ENCODE measurements around the gene HECW1. TPM values are rescaled to one million over a fixed set of nuclear protein-coding genes. Genes with fewer than 3 reads are reported as not detected.

The HECW1 gene
- total and polyA plus RNA-seq, 2 of the 8 experiments (the other 6 are each of a cell fraction or from before 2014, with no cell fraction given), result 2.9 to 12.7 TPM

- H2BK20ac ChIP-seq (ENCODE audit: low read length), result no peak overlapping the region
- H4K91ac ChIP-seq (replicated peaks; ENCODE audit: insufficient read length, low read length), result no peak overlapping the region
- H3K4me2 ChIP-seq (ENCODE audit: insufficient read depth in 1 of 2, low read depth in 2 of 2, low read length in 2 of 2), result no peak overlapping the region
- no peaks in the 10 kb centered on the region for H4K20me1 ChIP-seq (replicated peaks in 1 of 2; ENCODE audit: control insufficient read depth in 1 of 2, insufficient read depth in 2 of 2, low read length in 2 of 2)
- H2BK15ac ChIP-seq (ENCODE audit: low read length), result no peak overlapping the region
- no peak overlapping the region for H4K8ac ChIP-seq (ENCODE audit: extremely low read depth, insufficient read depth, low read length)
- H3K18ac ChIP-seq (ENCODE audit: extremely low read depth, low read length), result no peak overlapping the region
- ChIA-PET CTCF (ENCODE audit: partially characterized antibody) (interaction anchor here (0.7 to 5.8 kb wide), 6 partner anchors 12 to 185 kb away, joined by 3 to 38 read pairs (median 5); no protein-coding TSS in a partner anchor), POLR2A (ENCODE audit: partially characterized antibody) (interaction anchor here (1.4 to 2.3 kb wide), 2 partner anchors 32 to 219 kb away, joined by 3 to 5 read pairs; no protein-coding TSS in a partner anchor)
- DNase-seq (ENCODE audit: low read depth in 1 of 2, low spot score in 2 of 2) (no peak), FAIRE-seq (no peak)
- H3K4me3 ChIP-seq (ENCODE audit: extremely low read depth in 1 of 4, insufficient read depth in 2 of 4, low read depth in 3 of 4, low read length in 4 of 4), result no peak overlapping the region
- no peak overlapping the region for H2AFZ ChIP-seq (ENCODE audit: low read length)
- H3K79me2 ChIP-seq (ENCODE audit: control insufficient read depth in 1 of 2, insufficient read depth in 2 of 2, low read length in 2 of 2), result no peaks in the 10 kb centered on the region
- WGBS, 2 experiments (ENCODE audit: extremely low coverage in 1 of 2, insufficient coverage in 1 of 2, insufficient read length in 1 of 2, insufficient replicate concordance in 2 of 2, low coverage in 1 of 2, low lambda C conversion rate in 2 of 2, missing lambda C conversion rate in 1 of 2), result 90% methylated on average over 5 of the region's 5 CpGs; no CpG with 5 or more reads in 1 of the 2 experiments
- H3K9me3 ChIP-seq (ENCODE audit: insufficient read depth in 2 of 2, low read depth in 1 of 2, low read length in 1 of 2), result no peaks in the 10 kb centered on the region
- H3K23me2 ChIP-seq (ENCODE audit: low read depth, low read length), result no peaks in the 10 kb centered on the region
- no peak overlapping the region for H3K9ac ChIP-seq (replicated peaks in 1 of 4; ENCODE audit: extremely low read depth in 1 of 4, low read depth in 3 of 4, low read length in 3 of 4)
- no peak overlapping the region for H3K56ac ChIP-seq (replicated peaks; ENCODE audit: insufficient read length, low read depth, low read length)
- no peaks in the 10 kb centered on the region for H3K36me3 ChIP-seq (ENCODE audit: control insufficient read depth in 2 of 4, insufficient read depth in 4 of 4, low read length in 3 of 4)
- no peak overlapping the region for H3K14ac ChIP-seq (ENCODE audit: insufficient read length)
- no peak overlapping the region for H2BK12ac ChIP-seq (ENCODE audit: low read depth, low read length)
- no peak overlapping the region for H3K27ac ChIP-seq (ENCODE audit: low read depth, low read length)
- no peak overlapping the region for H3K4ac ChIP-seq (replicated peaks; ENCODE audit: insufficient read length, low read depth, low read length)
- H3K23ac ChIP-seq (ENCODE audit: insufficient read length), result no peak overlapping the region
- H3K27me3 ChIP-seq (replicated peaks in 1 of 4; ENCODE audit: control insufficient read depth in 3 of 4, extremely low read depth in 1 of 4, insufficient read depth in 3 of 4, low read length in 3 of 4), result no peaks in the 10 kb centered on the region
- H3K4me1 ChIP-seq (replicated peaks in 1 of 4; ENCODE audit: control insufficient read depth in 3 of 4, insufficient read depth in 4 of 4, low read length in 3 of 4), result peaks cover 3 to 6% (median 5%) of the 10 kb centered on the region in 4 experiments; a peak in 5 of 7 replicates
- H4K5ac ChIP-seq (ENCODE audit: insufficient read length, low read depth, low read length), result no peak overlapping the region
- no peaks in the 10 kb centered on the region for H3K79me1 ChIP-seq (ENCODE audit: low read depth, low read length)
- no peak overlapping the region for H2AK5ac ChIP-seq (ENCODE audit: low read depth, low read length)
- no peak overlapping the region for H2BK5ac ChIP-seq (ENCODE audit: low read depth, low read length)
- TF ChIP-seq CBX8 (IDR thresholded peaks at IDR 0.05; ENCODE audit: borderline replicate concordance, low read depth, low read length), result no peak
- no peak for TF ChIP-seq MAX (IDR thresholded peaks at IDR 0.05)
- no peak for TF ChIP-seq JUND (IDR thresholded peaks at IDR 0.05; ENCODE audit: low read length)
- TF ChIP-seq SP1 (IDR thresholded peaks at IDR 0.05; ENCODE audit: low read depth, low read length), result peak; percentile 35; the same call in 1 of the 2 replicates
- no peak for TF ChIP-seq EZH2 (IDR thresholded peaks at IDR 0.05; ENCODE audit: low read depth, low read length, severe bottlenecking)
- TF ChIP-seq CHD2 (IDR thresholded peaks at IDR 0.05; ENCODE audit: low read length), result no peak
- TF ChIP-seq ATF3 (IDR thresholded peaks at IDR 0.05; ENCODE audit: insufficient read depth, low read depth, low read length), result no peak
- TF ChIP-seq TAF7 (optimal IDR thresholded peaks at IDR 0.05; ENCODE audit: borderline replicate concordance, low read depth, low read length), result no peak
- H2BK120ac ChIP-seq (replicated peaks; ENCODE audit: low read depth, low read length), result no peak overlapping the region
Measured at GRCh38 chr7:43076189-43076605, 36.2 kb upstream of the HECW1 start.

Data from H1 (cell line).